ENCODE data around the gene MYH11. TPM values are rescaled to one million over a fixed set of nuclear protein-coding genes. Genes with fewer than 3 reads are reported as not detected.
"Not testable (repeated sequence)": the region's sequence is repeated elsewhere in the genome, so short reads cannot be mapped to it uniquely, and the experiment has no call there.

MYH11 gene
- total RNA-seq, 2 experiments from 2014 or later, result not detected

DNA sequence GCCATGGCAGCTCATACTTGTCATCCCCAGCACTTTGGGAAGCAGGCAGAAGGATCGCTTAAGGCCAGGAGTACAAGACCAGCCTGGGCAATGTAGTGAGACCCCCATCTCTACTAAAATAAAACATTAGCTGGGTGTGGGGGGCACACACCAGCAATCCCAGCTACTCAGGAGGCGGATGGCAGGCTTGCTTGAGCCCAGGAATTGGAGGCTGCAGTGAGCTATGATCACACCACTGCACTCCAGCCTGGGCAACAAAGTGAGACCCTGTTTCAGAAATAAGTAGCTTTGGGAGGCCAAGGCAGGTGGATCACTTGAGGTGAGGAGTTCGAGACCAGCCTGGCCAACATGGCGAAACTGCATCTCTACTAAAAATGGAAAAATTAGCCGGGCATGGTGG lies 129.1 kb downstream of the MYH11 start:
- H3K9me3 Mint-ChIP-seq; H3K27me3 Mint-ChIP-seq; DNase-seq; ATAC-seq (ENCODE audit: low read depth); POLR2A ChIA-PET; H3K4me1 Mint-ChIP-seq; H3K27ac Mint-ChIP-seq; H3K4me3 Mint-ChIP-seq: not testable (repeated sequence)
- peaks cover 18% of the 10 kb centered on the region for H3K36me3 Mint-ChIP-seq

DNA sequence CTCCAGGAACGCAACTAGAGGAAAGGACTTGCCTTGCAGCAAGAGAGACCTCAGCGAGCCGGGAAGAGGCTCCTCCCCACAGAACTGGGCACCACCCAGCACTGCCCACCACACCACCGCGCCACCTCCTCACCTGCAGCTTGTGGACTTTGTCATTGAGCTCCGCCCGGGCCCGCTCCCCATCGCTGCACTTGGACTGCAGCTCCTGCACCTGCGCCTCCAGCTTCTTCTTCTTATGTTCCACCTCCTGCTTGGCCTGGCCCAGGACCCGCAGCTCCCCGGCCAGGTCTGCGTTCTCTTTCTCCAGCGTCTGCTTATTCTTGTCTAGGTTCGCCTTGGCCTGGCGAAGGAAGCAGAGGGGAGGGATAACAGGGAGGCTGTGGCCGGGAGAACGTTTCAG lies 130.1 kb downstream of the MYH11 start:
- no peaks in the 10 kb centered on the region for H3K9me3 Mint-ChIP-seq
- H3K27ac Mint-ChIP-seq, result no peak overlapping the region
- H3K36me3 Mint-ChIP-seq, result peaks cover 21% of the 10 kb centered on the region

GRCh38 chr16:15725641-15726240 lies 131.1 kb downstream of the MYH11 start:
- H3K27ac Mint-ChIP-seq, result no peak overlapping the region
- no peaks in the 10 kb centered on the region for H3K27me3 Mint-ChIP-seq
- no peak for DNase-seq
- no peaks in the 10 kb centered on the region for H3K4me1 Mint-ChIP-seq
- peaks cover 22% of the 10 kb centered on the region for H3K36me3 Mint-ChIP-seq
- no peak overlapping the region for H3K4me3 Mint-ChIP-seq
- ATAC-seq (ENCODE audit: low read depth), result no peak
- POLR2A ChIA-PET, result no interaction called here
- no peaks in the 10 kb centered on the region for H3K9me3 Mint-ChIP-seq

More for the DNA sequence above, 130.1 kb downstream of the MYH11 start:
- no peaks in the 10 kb centered on the region for H3K27me3 Mint-ChIP-seq
- ATAC-seq (ENCODE audit: low read depth) (no peak), DNase-seq (no peak)
- POLR2A ChIA-PET, result no interaction called here
- H3K4me3 Mint-ChIP-seq, result no peak overlapping the region
- H3K4me1 Mint-ChIP-seq, result no peaks in the 10 kb centered on the region

- no peaks in the 10 kb centered on the region for H3K27me3 Mint-ChIP-seq
- no peaks in the 10 kb centered on the region for H3K9me3 Mint-ChIP-seq
- DNase-seq (no peak), ATAC-seq (ENCODE audit: low read depth) (no peak)
- POLR2A ChIA-PET, result no interaction called here
- no peaks in the 10 kb centered on the region for H3K4me1 Mint-ChIP-seq
- H3K4me3 Mint-ChIP-seq, result no peak overlapping the region
- H3K36me3 Mint-ChIP-seq, result peaks cover 22% of the 10 kb centered on the region
- H3K27ac Mint-ChIP-seq, result no peak overlapping the region
Measured at GRCh38 chr16:15723808-15724207, 133.0 kb downstream of the MYH11 start.

DNA sequence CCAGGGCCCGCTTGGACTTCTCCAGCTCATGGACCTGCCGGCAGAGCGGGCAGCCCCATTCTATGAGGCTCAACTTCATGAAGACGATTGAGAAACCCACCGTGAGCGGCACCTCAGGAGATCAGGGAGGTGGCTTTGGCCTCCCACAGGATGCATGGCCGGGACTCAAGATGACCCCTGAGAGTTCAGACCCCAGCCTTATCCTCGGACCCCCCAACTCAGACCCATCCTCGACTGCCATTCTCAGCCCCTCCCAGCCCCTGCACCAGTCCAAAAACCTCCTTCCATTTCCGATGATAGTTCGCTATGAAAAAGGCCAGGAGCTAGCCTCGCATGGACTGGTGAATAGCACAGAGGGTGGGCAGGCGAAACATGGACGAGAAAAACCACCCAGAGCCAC lies 135.8 kb downstream of the MYH11 start:
- POLR2A ChIA-PET, result interaction anchor here (0.7 kb wide), 1 partner anchor 400 kb away, joined by 3 read pairs; no protein-coding TSS in a partner anchor

GRCh38 chr16:15716694-15717447 lies 140.0 kb downstream of the MYH11 start:
- ATAC-seq (ENCODE audit: low read depth) (no peak), DNase-seq (no peak)
- H3K4me3 Mint-ChIP-seq, result no peak overlapping the region
- peaks cover 9% of the 10 kb centered on the region for H3K36me3 Mint-ChIP-seq
- H3K4me1 Mint-ChIP-seq, result peaks cover 1% of the 10 kb centered on the region
- no peaks in the 10 kb centered on the region for H3K27me3 Mint-ChIP-seq
- H3K27ac Mint-ChIP-seq, result no peak overlapping the region
- no peaks in the 10 kb centered on the region for H3K9me3 Mint-ChIP-seq
- POLR2A ChIA-PET, result no interaction called here

More for the DNA sequence above, 135.8 kb downstream of the MYH11 start:
- H3K36me3 Mint-ChIP-seq, result peaks cover 19% of the 10 kb centered on the region
- H3K27ac Mint-ChIP-seq, result no peak overlapping the region
- DNase-seq (no peak), ATAC-seq (ENCODE audit: low read depth) (no peak)
- no peaks in the 10 kb centered on the region for H3K27me3 Mint-ChIP-seq
- no peaks in the 10 kb centered on the region for H3K9me3 Mint-ChIP-seq
- H3K4me3 Mint-ChIP-seq, result no peak overlapping the region
- H3K4me1 Mint-ChIP-seq, result no peaks in the 10 kb centered on the region

DNA sequence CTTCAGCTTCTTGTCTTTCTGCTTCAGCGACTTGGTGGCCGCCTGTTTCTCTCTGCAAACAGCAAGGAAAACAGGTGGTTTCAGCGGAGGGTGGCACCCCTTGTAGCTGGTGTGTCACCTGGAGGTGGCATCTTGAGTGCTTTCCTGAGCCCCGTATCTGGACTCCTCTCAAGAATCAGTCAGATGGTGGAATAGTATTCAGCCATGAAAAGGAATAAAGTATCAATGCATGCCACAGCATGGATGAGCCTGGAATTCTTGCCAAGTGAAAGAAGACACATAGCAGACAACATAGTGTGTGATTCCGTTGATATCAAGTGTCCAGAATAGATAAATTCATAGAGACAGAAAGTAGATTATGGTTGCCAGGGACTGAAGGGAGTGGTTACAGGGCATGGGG lies 141.6 kb downstream of the MYH11 start:
- POLR2A ChIA-PET, result no interaction called here
- H3K36me3 Mint-ChIP-seq, result peaks cover 8% of the 10 kb centered on the region
- H3K9me3 Mint-ChIP-seq, result no peaks in the 10 kb centered on the region
- DNase-seq, result no peak
- no peak overlapping the region for H3K4me3 Mint-ChIP-seq
- ATAC-seq (ENCODE audit: low read depth), result no peak
- H3K27ac Mint-ChIP-seq, result no peak overlapping the region
- H3K4me1 Mint-ChIP-seq, result peaks cover 1% of the 10 kb centered on the region
- no peaks in the 10 kb centered on the region for H3K27me3 Mint-ChIP-seq

- H3K36me3 Mint-ChIP-seq, result peaks cover 8% of the 10 kb centered on the region
- H3K9me3 Mint-ChIP-seq, result no peaks in the 10 kb centered on the region
- no peak for DNase-seq
- no peaks in the 10 kb centered on the region for H3K27me3 Mint-ChIP-seq
- no peak overlapping the region for H3K4me3 Mint-ChIP-seq
- peaks cover 1% of the 10 kb centered on the region for H3K4me1 Mint-ChIP-seq
- no peak overlapping the region for H3K27ac Mint-ChIP-seq
- POLR2A ChIA-PET, result no interaction called here
- no peak for ATAC-seq (ENCODE audit: low read depth)
Measured at GRCh38 chr16:15714393-15715172, 142.2 kb downstream of the MYH11 start.

- H3K36me3 Mint-ChIP-seq, result peaks cover 15% of the 10 kb centered on the region
- POLR2A ChIA-PET, result no interaction called here
Measured at GRCh38 chr16:15708997-15709396, 147.8 kb downstream of the MYH11 start.

GRCh38 chr16:15708096-15708495 lies 148.7 kb downstream of the MYH11 start:
- H3K36me3 Mint-ChIP-seq, result peaks cover 18% of the 10 kb centered on the region
- no peak overlapping the region for H3K4me3 Mint-ChIP-seq
- no peaks in the 10 kb centered on the region for H3K27me3 Mint-ChIP-seq
- peaks cover 12% of the 10 kb centered on the region for H3K4me1 Mint-ChIP-seq
- POLR2A ChIA-PET, result no interaction called here
- no peak for DNase-seq
- H3K27ac Mint-ChIP-seq, result no peak overlapping the region
- no peaks in the 10 kb centered on the region for H3K9me3 Mint-ChIP-seq
- ATAC-seq (ENCODE audit: low read depth), result no peak

More at GRCh38 chr16:15708997-15709396, 147.8 kb downstream of the MYH11 start:
- ATAC-seq (ENCODE audit: low read depth) (no peak), DNase-seq (no peak)
- Mint-ChIP-seq H3K27ac (no peak overlapping the region), H3K4me1 (peaks cover 5% of the 10 kb centered on the region), H3K27me3 (no peaks in the 10 kb centered on the region), H3K9me3 (no peaks in the 10 kb centered on the region), H3K4me3 (no peak overlapping the region)

DNA sequence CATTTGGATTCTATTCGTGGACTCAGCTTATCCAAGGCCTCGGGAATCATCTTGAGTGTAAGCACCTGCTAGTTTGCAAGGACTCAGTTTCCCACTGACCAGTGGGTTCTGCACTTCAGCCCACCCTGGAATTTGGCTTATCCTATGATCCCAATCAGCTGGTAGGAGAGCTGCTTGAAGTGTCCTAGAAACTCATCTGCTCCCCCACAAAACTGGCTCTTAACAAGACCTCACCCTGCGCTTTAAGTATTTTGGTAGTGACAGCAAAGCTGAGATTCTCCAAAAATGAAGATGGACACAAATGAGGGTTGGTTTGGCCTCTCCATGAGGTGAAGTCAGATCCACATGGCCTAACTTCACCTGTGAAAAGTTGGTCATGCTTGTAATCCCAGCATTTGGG lies 149.5 kb downstream of the MYH11 start:
- ATAC-seq (ENCODE audit: low read depth), result no peak
- H3K4me1 Mint-ChIP-seq, result peaks cover 14% of the 10 kb centered on the region
- H3K9me3 Mint-ChIP-seq, result no peaks in the 10 kb centered on the region
- no peak for DNase-seq
- peaks cover 19% of the 10 kb centered on the region for H3K36me3 Mint-ChIP-seq
- no peak overlapping the region for H3K4me3 Mint-ChIP-seq
- no peaks in the 10 kb centered on the region for H3K27me3 Mint-ChIP-seq
- no peak overlapping the region for H3K27ac Mint-ChIP-seq
- POLR2A ChIA-PET, result no interaction called here

DNA sequence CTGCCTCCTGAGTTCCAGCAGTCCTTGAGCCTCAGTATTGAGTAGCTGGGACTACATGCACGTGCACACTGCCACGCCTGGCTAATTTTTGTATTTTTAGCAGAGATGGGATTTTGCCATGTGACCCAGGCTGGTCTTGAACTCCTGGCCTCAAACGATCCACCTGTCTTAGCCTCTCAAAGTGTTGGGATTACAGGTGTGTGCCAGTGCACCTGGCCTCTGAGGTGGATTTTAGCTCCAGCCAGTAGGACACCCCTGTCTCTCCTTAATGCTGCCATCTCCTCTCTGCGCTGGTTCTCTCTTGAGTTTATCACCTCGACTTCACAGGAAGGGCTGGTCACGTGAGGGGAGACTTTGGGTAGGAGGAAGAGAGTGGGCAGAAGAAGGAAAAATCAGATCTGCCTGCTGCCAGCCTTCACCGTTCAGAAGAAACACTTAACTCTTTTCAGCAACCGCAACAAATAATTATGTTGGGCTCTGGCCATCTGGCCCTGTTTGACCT lies 151.7 kb downstream of the MYH11 start:
- Mint-ChIP-seq H3K9me3 (no peaks in the 10 kb centered on the region), H3K27me3 (no peaks in the 10 kb centered on the region), H3K4me1 (peaks cover 18% of the 10 kb centered on the region), H3K36me3 (peaks cover 20% of the 10 kb centered on the region), H3K27ac (no peak overlapping the region), H3K4me3 (no peak overlapping the region)
- ATAC-seq (ENCODE audit: low read depth), result no peak
- no peak for DNase-seq
- POLR2A ChIA-PET, result interaction anchor here (1.0 kb wide), 1 partner anchor 62 kb away, joined by 3 read pairs; the partner anchor contains the start of gene MARF1

DNA sequence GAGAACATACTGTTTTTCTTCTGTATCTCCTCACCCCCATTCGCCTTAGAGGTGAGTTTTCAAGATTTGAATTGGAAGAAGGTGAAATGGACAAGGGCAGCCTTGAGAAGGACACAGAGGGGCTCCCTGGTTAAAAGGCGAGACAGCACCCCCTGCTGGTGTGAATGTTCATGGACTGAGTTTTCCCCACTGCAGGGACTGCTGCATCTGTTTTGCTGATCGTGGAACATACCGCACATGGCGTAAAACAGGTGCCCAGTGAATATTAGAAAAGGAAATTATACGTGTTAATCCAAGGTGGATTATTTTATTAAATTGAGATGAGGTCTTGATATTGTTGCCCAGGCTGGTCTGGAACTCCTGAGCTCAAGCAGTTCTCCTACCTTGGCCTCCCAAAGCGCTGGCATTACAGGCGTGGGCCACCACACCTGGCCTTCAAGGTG lies 152.3 kb downstream of the MYH11 start:
- DNase-seq (peak; percentile 70), ATAC-seq (ENCODE audit: low read depth) (peak; percentile 67)
- Mint-ChIP-seq H3K4me3 (no peak overlapping the region), H3K4me1 (peaks cover 18% of the 10 kb centered on the region), H3K27ac (peak overlapping the region; percentile 42), H3K36me3 (peaks cover 23% of the 10 kb centered on the region), H3K9me3 (no peaks in the 10 kb centered on the region), H3K27me3 (no peaks in the 10 kb centered on the region)
- POLR2A ChIA-PET, result interaction anchor here (1.0 kb wide), 1 partner anchor 62 kb away, joined by 3 read pairs; the partner anchor contains the start of gene MARF1

All from activated naive CD8-positive, alpha-beta T cell treated with anti-CD3 and anti-CD28 coated beads, Interleukin-2, amount 10 ng/mL, durations not matched to agents 7 days and 5 days (primary cell).